Ishikawa (cell line): Measurements from ENCODE around the gene CEMP1.
A peak's percentile ranks its signal among the peaks of the same experiment; 100 is the strongest.

ENCODE experiments used
- CEBPB ChIP-seq: IDR thresholded peaks from 2 replicates; pipeline ENCODE4 v1.6.1; 2012
- CREB1 ChIP-seq: IDR thresholded peaks from 2 replicates; pipeline ENCODE4 v1.6.1; 2012; ENCODE audit warnings: low read depth
- EGR1 ChIP-seq: IDR thresholded peaks from 2 replicates; pipeline ENCODE4 v1.6.1; 2012
- EP300 ChIP-seq: IDR thresholded peaks from 2 replicates; pipeline ENCODE4 v1.6.1; 2012; ENCODE audit warnings: borderline replicate concordance
- FOXM1 ChIP-seq: IDR thresholded peaks from 2 replicates; pipeline ENCODE4 v1.6.1; 2012; ENCODE audit warnings: low read depth, borderline replicate concordance
- NFIC ChIP-seq: IDR thresholded peaks from 2 replicates; pipeline ENCODE4 v1.6.1; 2012
- RAD21 ChIP-seq: IDR thresholded peaks from 2 replicates; pipeline ENCODE4 v1.6.1; 2012; ENCODE audit warnings: low read depth
- TAF1 ChIP-seq: IDR thresholded peaks from 2 replicates; pipeline ENCODE4 v1.6.1; 2012; ENCODE audit warnings: low read depth, mild to moderate bottlenecking
- TCF12 ChIP-seq: IDR thresholded peaks from 2 replicates; pipeline ENCODE4 v1.6.1; 2012; ENCODE audit warnings: low read depth
- TEAD4 ChIP-seq: IDR thresholded peaks from 2 replicates; pipeline ENCODE4 v1.6.1; 2012
- YY1 ChIP-seq: IDR thresholded peaks from 2 replicates; pipeline ENCODE4 v1.6.1; 2012; ENCODE audit warnings: low read depth
- ZBTB7A ChIP-seq: IDR thresholded peaks from 2 replicates; pipeline ENCODE4 v1.6.1; 2012; ENCODE audit warnings: low read depth
- TF ChIP-seq, protein P1 (sequence below): IDR thresholded peaks from 2 replicates; pipeline ENCODE4 v1.6.1; 2012; ENCODE audit warnings: low read depth, mild to moderate bottlenecking
- TF ChIP-seq, protein P2 (sequence below): IDR thresholded peaks from 2 replicates; pipeline ENCODE4 v1.6.1; 2012
- TF ChIP-seq, protein P3 (sequence below): IDR thresholded peaks from 2 replicates; pipeline ENCODE4 v1.6.1; 2012

The CEMP1 gene, protein sequence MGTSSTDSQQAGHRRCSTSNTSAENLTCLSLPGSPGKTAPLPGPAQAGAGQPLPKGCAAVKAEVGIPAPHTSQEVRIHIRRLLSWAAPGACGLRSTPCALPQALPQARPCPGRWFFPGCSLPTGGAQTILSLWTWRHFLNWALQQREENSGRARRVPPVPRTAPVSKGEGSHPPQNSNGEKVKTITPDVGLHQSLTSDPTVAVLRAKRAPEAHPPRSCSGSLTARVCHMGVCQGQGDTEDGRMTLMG

DNA sequence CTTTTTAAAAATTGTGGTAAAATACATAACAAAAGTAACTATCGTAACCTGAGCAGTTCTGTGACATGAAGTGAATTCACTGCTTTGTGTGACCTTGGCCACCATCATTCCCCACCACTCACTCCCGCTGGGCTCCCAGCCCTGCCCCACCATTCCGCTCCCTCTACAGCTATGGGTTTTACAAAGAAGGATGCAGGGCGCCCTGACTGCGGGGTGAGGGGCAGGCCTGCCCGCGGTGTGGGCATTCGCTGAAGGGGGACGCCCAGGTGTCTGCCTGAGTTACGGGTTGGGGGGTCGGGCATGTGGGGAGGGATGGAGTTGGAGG lies at the start of gene CEMP1:
CEMP1 (minus strand) TSS at position 38 of the 325 bp plus-strand sequence. CDS start 335 bp downstream, outside the sequence.
- TF ChIP-seq YY1, result no peak
- TF ChIP-seq, protein P1, sequence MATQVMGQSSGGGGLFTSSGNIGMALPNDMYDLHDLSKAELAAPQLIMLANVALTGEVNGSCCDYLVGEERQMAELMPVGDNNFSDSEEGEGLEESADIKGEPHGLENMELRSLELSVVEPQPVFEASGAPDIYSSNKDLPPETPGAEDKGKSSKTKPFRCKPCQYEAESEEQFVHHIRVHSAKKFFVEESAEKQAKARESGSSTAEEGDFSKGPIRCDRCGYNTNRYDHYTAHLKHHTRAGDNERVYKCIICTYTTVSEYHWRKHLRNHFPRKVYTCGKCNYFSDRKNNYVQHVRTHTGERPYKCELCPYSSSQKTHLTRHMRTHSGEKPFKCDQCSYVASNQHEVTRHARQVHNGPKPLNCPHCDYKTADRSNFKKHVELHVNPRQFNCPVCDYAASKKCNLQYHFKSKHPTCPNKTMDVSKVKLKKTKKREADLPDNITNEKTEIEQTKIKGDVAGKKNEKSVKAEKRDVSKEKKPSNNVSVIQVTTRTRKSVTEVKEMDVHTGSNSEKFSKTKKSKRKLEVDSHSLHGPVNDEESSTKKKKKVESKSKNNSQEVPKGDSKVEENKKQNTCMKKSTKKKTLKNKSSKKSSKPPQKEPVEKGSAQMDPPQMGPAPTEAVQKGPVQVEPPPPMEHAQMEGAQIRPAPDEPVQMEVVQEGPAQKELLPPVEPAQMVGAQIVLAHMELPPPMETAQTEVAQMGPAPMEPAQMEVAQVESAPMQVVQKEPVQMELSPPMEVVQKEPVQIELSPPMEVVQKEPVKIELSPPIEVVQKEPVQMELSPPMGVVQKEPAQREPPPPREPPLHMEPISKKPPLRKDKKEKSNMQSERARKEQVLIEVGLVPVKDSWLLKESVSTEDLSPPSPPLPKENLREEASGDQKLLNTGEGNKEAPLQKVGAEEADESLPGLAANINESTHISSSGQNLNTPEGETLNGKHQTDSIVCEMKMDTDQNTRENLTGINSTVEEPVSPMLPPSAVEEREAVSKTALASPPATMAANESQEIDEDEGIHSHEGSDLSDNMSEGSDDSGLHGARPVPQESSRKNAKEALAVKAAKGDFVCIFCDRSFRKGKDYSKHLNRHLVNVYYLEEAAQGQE, result no peak
- no peak for TF ChIP-seq TCF12
- TF ChIP-seq TAF1, result no peak

DNA sequence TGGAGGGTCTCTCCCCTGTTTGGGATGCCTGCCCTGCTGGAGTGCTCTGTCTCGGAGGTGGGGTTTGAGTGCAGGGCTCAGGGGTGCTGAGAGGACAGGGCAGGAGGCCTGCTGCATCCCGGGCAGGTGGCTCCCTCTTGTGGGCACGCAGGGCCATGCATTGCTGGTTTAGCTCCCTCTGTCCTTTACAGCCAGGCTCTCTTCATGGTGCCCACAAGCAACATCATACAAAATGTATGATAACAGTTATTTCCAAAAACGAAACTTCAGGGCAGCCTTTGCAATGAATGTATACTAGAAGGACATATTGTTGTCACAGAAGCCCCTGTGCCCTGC lies 29.6 kb upstream of the CEMP1 start:
- TF ChIP-seq RAD21, result peak; percentile 34; the same call in 1 of the 2 replicates

DNA sequence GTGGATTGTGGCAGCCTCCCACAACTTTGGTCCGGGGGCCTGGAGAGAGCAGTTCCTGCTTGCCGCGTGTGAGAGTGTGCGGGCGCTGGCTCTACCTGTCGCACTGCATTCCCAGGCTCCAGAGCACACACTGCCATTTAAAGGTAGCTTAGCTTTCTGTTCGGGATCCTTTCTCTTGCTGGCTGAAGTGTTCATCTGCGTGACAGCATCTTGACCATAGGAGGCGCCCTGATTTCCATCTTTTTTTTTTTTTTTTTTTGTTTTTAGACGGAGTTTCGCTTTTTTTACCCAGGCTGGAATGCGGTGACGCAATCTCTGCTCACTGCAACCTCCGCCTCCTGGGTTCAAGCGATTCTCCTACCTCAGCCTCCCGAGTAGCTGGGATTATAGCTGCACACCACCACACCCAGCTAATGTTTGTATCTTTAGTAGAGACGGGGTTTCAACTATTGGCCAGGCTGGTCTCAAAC lies 20.2 kb upstream of the CEMP1 start:
- peak; percentile 81 for TF ChIP-seq TEAD4
- TF ChIP-seq CEBPB, result peak; percentile 95

DNA sequence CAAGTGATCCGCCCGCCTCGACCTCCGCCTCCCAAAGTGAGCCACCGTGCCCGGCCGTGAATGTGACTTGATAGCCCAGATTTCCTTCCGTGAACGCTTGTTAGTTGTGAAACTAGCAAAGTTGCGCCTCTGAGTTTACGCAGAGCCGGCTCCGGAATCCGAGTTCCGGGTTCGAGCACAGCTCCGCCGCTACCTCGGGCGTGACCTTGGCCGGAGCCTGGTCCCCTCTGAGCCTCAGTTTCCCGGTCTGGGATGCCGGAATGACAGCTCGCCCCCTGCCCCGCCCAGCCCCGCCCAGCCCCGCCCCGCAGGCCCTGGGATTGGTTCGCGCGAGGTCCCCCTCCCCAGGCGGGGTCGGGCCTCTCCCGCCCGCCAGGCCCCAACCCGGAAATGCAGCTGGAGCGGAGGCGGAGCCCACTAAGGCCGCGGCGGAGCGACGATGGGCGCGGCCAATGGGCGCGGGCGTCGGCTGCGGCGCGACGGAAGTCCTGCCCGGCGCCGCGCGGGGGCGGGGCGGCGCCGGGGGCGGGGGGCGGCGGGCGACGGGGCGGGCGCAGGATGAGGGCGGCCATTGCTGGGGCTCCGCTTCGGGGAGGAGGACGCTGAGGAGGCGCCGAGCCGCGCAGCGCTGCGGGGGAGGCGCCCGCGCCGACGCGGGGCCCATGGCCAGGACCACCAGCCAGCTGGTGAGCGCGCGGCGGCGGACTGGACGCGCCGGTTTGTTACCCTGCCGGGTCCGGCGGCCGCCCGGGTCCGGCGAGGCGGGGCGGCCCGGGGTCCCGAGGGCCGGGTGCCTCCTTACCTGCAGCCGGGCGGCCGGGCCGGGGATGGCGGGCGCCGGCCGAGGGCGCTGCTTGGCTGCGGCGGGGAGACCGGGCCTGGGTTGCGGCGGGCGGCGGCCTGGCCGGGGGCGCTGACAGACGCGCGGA lies 6.5 kb upstream of the CEMP1 start, which contains the start of gene PDPK1:
PDPK1 (plus strand) TSS at position 571 of the 929 bp plus-strand sequence; CDS start at position 663, 92 bp downstream.
- TF ChIP-seq YY1 (peak; percentile 86), EP300 (peak; percentile 12; the same call in 1 of the 2 replicates), TCF12 (no peak), TAF1 (peak; percentile 15; the same call in 1 of the 2 replicates), ZBTB7A (peak; percentile 44; the same call in 1 of the 2 replicates)

DNA sequence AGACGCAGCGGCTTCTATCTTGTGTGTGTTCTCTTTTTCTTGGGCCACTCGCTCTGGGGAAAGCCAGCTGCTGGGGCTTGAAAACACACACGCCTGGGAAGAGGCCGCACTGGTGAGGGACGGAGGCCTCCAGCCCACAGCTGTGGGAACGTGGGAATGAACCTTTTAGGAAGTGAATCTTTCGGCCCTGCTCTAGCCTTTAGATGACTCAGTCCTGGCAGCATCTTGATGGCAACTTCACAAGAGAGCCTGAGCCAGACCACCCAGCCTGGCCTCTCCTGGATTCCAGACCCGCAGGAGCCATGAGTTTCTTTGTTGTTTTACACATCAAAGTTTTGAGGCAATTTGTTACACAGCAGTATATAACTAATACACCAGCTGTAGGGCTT lies 4.4 kb upstream of the CEMP1 start:
- TF ChIP-seq, protein P2, sequence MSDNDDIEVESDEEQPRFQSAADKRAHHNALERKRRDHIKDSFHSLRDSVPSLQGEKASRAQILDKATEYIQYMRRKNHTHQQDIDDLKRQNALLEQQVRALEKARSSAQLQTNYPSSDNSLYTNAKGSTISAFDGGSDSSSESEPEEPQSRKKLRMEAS, result no peak
- TF ChIP-seq CREB1 (no peak), TAF1 (no peak), YY1 (no peak), FOXM1 (no peak)

DNA sequence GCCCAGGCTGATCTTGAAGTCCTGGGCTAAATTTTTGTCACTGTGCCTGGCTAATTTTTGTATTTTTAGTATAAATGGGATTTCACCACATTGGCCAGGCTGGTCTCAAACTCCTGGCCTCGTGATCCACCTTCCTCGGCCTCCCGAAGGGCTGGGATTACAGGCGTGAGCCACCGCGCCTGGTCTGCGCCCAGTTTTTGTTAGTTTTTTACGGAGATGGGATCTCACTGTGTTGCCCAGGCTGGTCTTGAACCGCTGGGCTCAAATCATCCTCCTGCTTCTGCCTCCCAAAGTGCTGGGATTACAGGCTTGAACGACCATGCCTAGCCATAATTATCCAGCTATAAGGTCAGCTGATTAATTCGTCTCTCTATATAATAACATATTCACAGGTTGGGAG lies 2.7 kb upstream of the CEMP1 start:
- TF ChIP-seq EP300, result no peak
- no peak for TF ChIP-seq CREB1
- TF ChIP-seq EGR1, result no peak
- TF ChIP-seq, protein P3, sequence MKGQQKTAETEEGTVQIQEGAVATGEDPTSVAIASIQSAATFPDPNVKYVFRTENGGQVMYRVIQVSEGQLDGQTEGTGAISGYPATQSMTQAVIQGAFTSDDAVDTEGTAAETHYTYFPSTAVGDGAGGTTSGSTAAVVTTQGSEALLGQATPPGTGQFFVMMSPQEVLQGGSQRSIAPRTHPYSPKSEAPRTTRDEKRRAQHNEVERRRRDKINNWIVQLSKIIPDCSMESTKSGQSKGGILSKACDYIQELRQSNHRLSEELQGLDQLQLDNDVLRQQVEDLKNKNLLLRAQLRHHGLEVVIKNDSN, result no peak
- TF ChIP-seq NFIC, result no peak
- TF ChIP-seq FOXM1, result no peak
- no peak for TF ChIP-seq TEAD4
- no peak for TF ChIP-seq YY1

DNA sequence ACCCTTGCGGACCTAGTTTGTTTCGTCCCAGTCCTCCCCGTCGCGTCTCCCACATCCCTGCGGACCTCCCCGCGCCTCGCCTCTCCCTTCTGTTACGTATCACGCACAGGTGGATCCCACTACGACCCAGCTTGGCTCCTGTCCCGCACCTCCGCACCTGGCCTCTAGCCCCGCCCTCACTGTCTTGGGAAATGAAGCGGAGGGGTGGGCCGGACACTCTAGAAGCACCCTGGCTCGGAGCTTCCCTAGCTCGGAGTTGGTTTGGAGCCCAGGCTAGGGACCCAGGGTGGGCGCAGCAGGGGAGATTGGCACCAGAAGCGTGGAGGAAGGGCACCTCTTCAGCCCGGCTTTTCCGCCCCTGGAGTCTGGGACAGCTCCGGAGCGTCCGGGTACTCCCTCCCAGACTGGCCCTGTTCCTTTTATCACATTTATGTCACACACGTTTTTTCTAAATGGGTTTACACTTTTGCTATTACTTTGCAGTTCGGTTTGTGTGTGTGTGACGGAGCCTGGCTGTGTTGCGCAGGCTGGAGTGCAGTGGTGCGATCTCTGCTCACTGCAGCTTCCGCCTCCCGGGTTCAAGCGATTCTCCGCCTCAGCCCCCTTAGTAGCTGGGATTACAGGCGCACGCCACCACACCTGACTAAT lies 1.4 kb upstream of the CEMP1 start:
- TF ChIP-seq NFIC (peak; percentile 76), TAF1 (no peak), YY1 (no peak), EP300 (0 out of 2 replicates have a peak, but pooled peaks have one; percentile 27), CEBPB (no peak), ZBTB7A (peak; percentile 84; the same call in 1 of the 2 replicates)

DNA sequence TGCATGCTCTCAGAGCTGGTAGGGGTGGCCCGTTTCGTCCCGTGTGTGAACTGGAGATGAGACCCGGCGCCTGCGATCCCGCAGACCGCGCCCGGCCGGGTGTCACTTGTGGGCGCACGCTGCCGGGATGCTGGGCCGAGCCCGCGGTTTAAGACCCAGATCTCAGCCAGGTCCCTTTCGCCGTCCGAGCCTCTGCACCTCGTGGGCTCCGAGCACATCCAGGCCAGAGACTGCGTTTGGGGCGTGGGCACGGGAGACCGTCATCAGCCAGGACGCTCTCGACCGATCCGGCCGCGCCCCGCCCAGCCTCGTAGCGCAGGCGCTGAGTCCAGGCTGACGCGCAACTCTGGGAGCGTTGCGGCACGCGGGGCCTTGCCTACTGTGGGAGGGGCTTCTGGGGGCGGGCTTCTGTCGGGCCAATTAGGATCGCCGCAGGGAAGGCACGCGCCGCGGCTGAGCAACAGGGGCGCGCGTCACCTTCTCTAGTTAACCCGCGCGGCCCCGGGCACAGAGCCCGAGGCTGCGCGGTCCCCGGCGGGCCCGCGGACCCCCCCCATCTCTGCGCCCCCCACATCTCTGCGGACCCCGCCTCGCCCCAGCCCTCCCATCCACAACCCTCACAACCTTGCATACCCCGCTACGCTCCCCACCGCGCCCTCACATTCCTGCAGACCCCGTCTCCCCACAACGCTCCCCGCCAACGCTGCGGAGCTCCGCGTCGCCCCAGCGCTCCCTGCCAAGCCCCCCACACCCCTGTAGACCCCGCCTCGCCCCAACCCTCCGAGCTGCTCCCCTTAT lies 687 bp upstream of the CEMP1 start:
- TF ChIP-seq TAF1 (no peak), TEAD4 (0 out of 2 replicates have a peak, but pooled peaks have one; percentile 34), NFIC (no peak), CREB1 (peak; percentile 56; the same call in 1 of the 2 replicates), TCF12 (peak; percentile 3), EGR1 (peak; percentile 6; the same call in 1 of the 2 replicates)
- TF ChIP-seq, protein P2, result peak; percentile 71
- TF ChIP-seq, protein P1, result no peak
- TF ChIP-seq, protein P3, result peak; percentile 62
